ENCODE results near the gene ACTR2. TPM values are rescaled to one million over a fixed set of nuclear protein-coding genes. Genes with fewer than 3 reads are reported as not detected.
"Not testable (repeated sequence)": the region's sequence is repeated elsewhere in the genome, so short reads cannot be mapped to it uniquely, and the experiment has no call there.

ACTR2 gene
- total RNA-seq, 1 experiment from 2014 or later: 263 TPM

DNA sequence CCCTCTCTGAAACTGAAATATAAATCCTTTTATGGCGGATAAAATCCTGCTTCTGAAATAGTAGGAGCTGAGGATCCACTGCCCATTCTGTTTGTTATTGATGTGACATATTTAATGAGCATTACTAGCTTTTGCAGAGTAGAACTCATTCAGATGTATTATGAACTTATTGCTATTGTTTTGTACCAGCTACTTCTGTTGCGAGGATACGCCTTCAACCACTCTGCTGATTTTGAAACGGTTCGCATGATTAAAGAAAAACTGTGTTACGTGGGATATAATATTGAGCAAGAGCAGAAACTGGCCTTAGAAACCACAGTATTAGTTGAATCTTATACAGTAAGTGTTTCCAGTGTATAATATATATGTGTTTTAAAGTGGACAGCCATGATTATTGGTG lies 27.7 kb downstream of the ACTR2 start:
- intact Hi-C loops (cut with micrococcal nuclease): no loop called here
- TF ChIP-seq, protein P1, sequence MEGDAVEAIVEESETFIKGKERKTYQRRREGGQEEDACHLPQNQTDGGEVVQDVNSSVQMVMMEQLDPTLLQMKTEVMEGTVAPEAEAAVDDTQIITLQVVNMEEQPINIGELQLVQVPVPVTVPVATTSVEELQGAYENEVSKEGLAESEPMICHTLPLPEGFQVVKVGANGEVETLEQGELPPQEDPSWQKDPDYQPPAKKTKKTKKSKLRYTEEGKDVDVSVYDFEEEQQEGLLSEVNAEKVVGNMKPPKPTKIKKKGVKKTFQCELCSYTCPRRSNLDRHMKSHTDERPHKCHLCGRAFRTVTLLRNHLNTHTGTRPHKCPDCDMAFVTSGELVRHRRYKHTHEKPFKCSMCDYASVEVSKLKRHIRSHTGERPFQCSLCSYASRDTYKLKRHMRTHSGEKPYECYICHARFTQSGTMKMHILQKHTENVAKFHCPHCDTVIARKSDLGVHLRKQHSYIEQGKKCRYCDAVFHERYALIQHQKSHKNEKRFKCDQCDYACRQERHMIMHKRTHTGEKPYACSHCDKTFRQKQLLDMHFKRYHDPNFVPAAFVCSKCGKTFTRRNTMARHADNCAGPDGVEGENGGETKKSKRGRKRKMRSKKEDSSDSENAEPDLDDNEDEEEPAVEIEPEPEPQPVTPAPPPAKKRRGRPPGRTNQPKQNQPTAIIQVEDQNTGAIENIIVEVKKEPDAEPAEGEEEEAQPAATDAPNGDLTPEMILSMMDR (IDR thresholded peaks at IDR 0.05; ENCODE audit: unreplicated experiment): no peak
- no peak for DNase-seq (ENCODE audit: unreplicated experiment)
- no TSS peak for BruUV-seq (replicated peaks)
- ChIA-PET POLR2A (interaction anchor here (0.7 kb wide), 1 partner anchor 282 kb away, joined by 3 read pairs; no protein-coding TSS in a partner anchor), CTCF (interaction anchor here (0.7 to 1.2 kb wide), 6 partner anchors 11 to 375 kb away, joined by 3 to 9 read pairs (median 3); no protein-coding TSS in a partner anchor)
- H3K27me3 Mint-ChIP-seq (ENCODE audit: insufficient read depth, unreplicated experiment): no peaks in the 10 kb centered on the region
- peaks cover 74% of the 10 kb centered on the region for H3K36me3 Mint-ChIP-seq (ENCODE audit: insufficient read depth, unreplicated experiment)
- H3K9me3 Mint-ChIP-seq (ENCODE audit: unreplicated experiment): no peaks in the 10 kb centered on the region
- H3K4me1 Mint-ChIP-seq (ENCODE audit: insufficient read depth, unreplicated experiment): no peaks in the 10 kb centered on the region
- H3K27ac Mint-ChIP-seq (ENCODE audit: low read depth, unreplicated experiment): no peak overlapping the region
- H3K4me3 Mint-ChIP-seq (ENCODE audit: unreplicated experiment): no peak overlapping the region

DNA sequence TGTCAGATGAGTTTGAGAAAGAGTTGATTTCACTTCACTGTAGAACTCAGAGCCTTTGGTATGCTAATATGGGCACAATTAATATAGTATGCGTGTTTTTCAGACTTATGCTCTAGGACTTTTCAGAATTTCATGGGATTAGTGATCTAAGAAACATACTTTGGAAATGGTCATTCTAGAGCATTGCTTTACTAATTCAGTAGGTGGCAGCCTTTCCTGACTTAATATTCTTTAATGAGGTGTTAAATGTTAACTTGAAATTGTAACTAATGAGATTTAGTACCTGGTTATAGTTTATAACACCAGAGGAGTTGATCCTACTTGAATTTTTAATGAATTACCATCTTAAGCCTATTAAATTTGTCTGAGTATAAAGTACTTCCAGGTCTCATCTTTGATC lies 28.4 kb downstream of the ACTR2 start:
- Mint-ChIP-seq H3K27me3 (ENCODE audit: insufficient read depth, unreplicated experiment) (no peaks in the 10 kb centered on the region), H3K4me3 (ENCODE audit: unreplicated experiment) (no peak overlapping the region), H3K27ac (ENCODE audit: low read depth, unreplicated experiment) (no peak overlapping the region), H3K4me1 (ENCODE audit: insufficient read depth, unreplicated experiment) (no peaks in the 10 kb centered on the region), H3K36me3 (ENCODE audit: insufficient read depth, unreplicated experiment) (peaks cover 73% of the 10 kb centered on the region), H3K9me3 (ENCODE audit: unreplicated experiment) (no peaks in the 10 kb centered on the region)
- TF ChIP-seq, protein P1 (IDR thresholded peaks at IDR 0.05; ENCODE audit: unreplicated experiment): no peak
- CTCF ChIA-PET: interaction anchor here (1.0 to 1.2 kb wide), 2 partner anchors 15 to 312 kb away, joined by 3 read pairs; no protein-coding TSS in a partner anchor
- intact Hi-C loops (cut with micrococcal nuclease): no loop called here
- DNase-seq (ENCODE audit: unreplicated experiment): no peak
- POLR2A ChIA-PET: interaction anchor here (0.6 kb wide), 1 partner anchor 173 kb away, joined by 3 read pairs; no protein-coding TSS in a partner anchor
- BruUV-seq (replicated peaks): no TSS peak

DNA sequence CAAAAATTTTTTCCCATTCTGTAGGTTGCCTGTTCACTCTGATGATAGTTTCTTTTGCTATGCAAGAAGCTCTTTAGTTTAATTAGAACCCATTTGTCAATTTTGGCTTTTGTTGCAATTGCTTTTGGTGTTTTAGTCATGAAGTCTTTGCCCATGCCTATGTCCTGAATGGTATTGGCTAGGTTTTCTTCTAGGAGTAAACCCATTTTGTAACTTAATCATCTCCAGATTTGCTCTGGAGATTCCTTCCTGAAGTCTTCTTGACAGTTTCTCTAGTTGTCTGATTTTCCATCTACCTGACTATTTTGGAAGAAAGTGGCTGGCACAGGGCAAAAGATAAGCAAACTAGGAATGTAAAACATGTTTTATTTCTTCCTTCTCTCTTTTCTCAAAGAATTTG lies 30.2 kb downstream of the ACTR2 start:
- CTCF ChIA-PET: interaction anchor here (0.7 kb wide), 1 partner anchor 261 kb away, joined by 3 read pairs; no protein-coding TSS in a partner anchor
- H3K27ac Mint-ChIP-seq (ENCODE audit: low read depth, unreplicated experiment): peak overlapping the region; percentile 5

DNA sequence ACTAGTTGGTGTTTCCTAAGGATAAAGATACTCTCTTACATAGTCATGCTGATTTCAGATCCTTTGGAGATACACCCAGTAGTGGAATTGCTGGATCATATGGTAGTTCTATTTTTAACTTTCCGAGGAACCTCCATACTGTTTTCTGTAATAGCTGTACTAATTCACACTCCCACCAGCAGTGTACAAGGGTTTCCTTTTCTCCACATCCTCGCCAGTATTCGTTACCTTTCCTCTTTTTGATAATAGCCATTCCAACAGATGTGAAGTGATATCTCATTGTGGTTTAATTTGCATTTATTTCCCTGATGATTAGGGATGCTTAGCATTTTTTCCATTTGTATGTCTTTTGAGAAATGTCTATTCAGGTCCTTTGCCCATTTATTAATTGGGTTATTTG lies 34.0 kb downstream of the ACTR2 start:
- peaks cover 78% of the 10 kb centered on the region for H3K36me3 Mint-ChIP-seq (ENCODE audit: insufficient read depth, unreplicated experiment)
- intact Hi-C loops (cut with micrococcal nuclease): loop anchor here (10.0 kb wide), 1 partner anchor 1313 kb away; no protein-coding TSS in a partner anchor
- POLR2A ChIA-PET: no interaction called here
- H3K27me3 Mint-ChIP-seq (ENCODE audit: insufficient read depth, unreplicated experiment): no peaks in the 10 kb centered on the region
- TF ChIP-seq, protein P1 (IDR thresholded peaks at IDR 0.05; ENCODE audit: unreplicated experiment): no peak
- H3K4me3 Mint-ChIP-seq (ENCODE audit: unreplicated experiment): no peak overlapping the region
- H3K9me3 Mint-ChIP-seq (ENCODE audit: unreplicated experiment): no peaks in the 10 kb centered on the region
- no peak for DNase-seq (ENCODE audit: unreplicated experiment)
- no TSS peak for BruUV-seq (replicated peaks)
- no peak overlapping the region for H3K27ac Mint-ChIP-seq (ENCODE audit: low read depth, unreplicated experiment)
- peaks cover 4% of the 10 kb centered on the region for H3K4me1 Mint-ChIP-seq (ENCODE audit: insufficient read depth, unreplicated experiment)
- CTCF ChIA-PET: no interaction called here

More for the DNA sequence above, 30.2 kb downstream of the ACTR2 start:
- peaks cover 72% of the 10 kb centered on the region for H3K36me3 Mint-ChIP-seq (ENCODE audit: insufficient read depth, unreplicated experiment)
- H3K27me3 Mint-ChIP-seq (ENCODE audit: insufficient read depth, unreplicated experiment); H3K9me3 Mint-ChIP-seq (ENCODE audit: unreplicated experiment); BruUV-seq (replicated peaks); intact Hi-C loops (cut with micrococcal nuclease); DNase-seq (ENCODE audit: unreplicated experiment); H3K4me3 Mint-ChIP-seq (ENCODE audit: unreplicated experiment); H3K4me1 Mint-ChIP-seq (ENCODE audit: insufficient read depth, unreplicated experiment): not testable (repeated sequence)
- POLR2A ChIA-PET: interaction anchor here (0.6 to 0.9 kb wide), 3 partner anchors 18 to 369 kb away, joined by 3 to 4 read pairs (median 3); no protein-coding TSS in a partner anchor
